ENCODE results near the gene PEX11G. TPM values are rescaled to one million over a fixed set of nuclear protein-coding genes. Genes with fewer than 3 reads are reported as not detected.
A peak's percentile ranks its signal among the peaks of the same experiment; 100 is the strongest.

Gene PEX11G
- total RNA-seq, 1 donor from 2014 or later: 2.7 TPM

DNA sequence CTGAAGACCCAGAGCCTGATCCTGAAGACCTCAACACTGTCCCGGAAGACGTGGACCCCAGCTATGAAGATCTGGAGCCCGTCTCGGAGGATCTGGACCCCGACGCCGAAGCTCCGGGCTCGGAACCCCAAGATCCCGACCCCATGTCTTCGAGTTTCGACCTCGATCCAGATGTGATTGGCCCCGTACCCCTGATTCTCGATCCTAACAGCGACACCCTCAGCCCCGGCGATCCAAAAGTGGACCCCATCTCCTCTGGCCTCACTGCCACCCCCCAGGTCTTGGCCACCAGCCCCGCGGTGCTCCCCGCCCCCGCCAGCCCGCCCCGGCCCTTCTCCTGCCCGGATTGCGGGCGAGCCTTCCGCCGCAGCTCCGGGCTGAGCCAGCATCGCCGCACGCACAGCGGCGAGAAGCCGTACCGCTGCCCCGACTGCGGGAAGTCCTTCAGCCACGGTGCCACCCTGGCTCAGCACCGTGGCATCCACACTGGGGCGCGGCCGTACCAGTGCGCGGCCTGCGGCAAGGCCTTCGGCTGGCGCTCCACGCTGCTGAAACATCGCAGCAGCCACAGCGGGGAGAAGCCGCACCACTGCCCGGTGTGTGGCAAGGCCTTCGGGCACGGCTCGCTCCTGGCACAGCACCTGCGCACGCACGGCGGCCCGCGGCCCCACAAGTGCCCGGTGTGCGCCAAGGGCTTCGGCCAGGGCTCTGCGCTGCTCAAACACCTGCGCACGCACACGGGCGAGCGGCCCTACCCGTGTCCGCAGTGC lies 30.7 kb upstream of the PEX11G start:
- DNase-seq (ENCODE audit: extremely low spot score in 2 of 2): no peak
- TF ChIP-seq POLR2A (IDR thresholded peaks at IDR 0.05) (no peak), POLR2AphosphoS5 (IDR thresholded peaks at IDR 0.05; ENCODE audit: insufficient read depth in 1 of 2, low read depth in 1 of 2) (no peak)
- TF ChIP-seq, protein P1, sequence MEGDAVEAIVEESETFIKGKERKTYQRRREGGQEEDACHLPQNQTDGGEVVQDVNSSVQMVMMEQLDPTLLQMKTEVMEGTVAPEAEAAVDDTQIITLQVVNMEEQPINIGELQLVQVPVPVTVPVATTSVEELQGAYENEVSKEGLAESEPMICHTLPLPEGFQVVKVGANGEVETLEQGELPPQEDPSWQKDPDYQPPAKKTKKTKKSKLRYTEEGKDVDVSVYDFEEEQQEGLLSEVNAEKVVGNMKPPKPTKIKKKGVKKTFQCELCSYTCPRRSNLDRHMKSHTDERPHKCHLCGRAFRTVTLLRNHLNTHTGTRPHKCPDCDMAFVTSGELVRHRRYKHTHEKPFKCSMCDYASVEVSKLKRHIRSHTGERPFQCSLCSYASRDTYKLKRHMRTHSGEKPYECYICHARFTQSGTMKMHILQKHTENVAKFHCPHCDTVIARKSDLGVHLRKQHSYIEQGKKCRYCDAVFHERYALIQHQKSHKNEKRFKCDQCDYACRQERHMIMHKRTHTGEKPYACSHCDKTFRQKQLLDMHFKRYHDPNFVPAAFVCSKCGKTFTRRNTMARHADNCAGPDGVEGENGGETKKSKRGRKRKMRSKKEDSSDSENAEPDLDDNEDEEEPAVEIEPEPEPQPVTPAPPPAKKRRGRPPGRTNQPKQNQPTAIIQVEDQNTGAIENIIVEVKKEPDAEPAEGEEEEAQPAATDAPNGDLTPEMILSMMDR (IDR thresholded peaks at IDR 0.05): no peak
- no peak overlapping the region for H3K27ac ChIP-seq
- H3K9me3 ChIP-seq: no peaks in the 10 kb centered on the region
- H3K4me3 ChIP-seq: no peak overlapping the region
- peaks cover 37% of the 10 kb centered on the region for H3K4me1 ChIP-seq
- intact Hi-C loops (cut with DNase I): loop anchor here (1.0 to 10.0 kb wide), 2 partner anchors 13 to 125 kb away; no protein-coding TSS in a partner anchor
- no peaks in the 10 kb centered on the region for H3K27me3 ChIP-seq
- peaks cover 0 to 7% of the 10 kb centered on the region in 2 donors for H3K36me3 ChIP-seq

DNA sequence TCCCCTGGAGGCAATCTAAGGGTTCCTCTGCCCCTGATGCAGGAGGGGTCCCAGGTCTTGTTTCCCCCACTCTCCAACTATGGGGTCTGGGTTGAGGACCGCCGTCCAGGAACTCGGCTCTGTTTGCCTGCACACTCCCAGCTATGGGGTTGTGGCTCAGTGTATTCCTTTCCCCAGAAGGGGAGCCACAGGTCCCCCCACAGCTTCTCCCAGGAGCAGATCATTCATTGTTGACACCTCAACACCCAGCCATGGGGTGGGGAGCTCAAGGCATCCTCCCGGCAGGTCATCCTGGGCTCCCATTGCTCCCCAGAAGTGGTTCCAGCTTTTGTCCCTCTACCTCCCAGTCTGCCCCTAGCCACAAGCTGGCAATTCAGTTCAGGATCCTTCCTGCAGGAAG lies 28.0 kb upstream of the PEX11G start:
- intact Hi-C loops (cut with DNase I): no loop called here
- no peak for TF ChIP-seq POLR2AphosphoS5 (IDR thresholded peaks at IDR 0.05; ENCODE audit: insufficient read depth in 1 of 2, low read depth in 1 of 2)
- TF ChIP-seq, protein P1 (IDR thresholded peaks at IDR 0.05): no peak
- no peak for TF ChIP-seq POLR2A (IDR thresholded peaks at IDR 0.05)
- no peaks in the 10 kb centered on the region for H3K9me3 ChIP-seq
- peak overlapping the region; percentile 83 to 88 for H3K4me3 ChIP-seq
- H3K27ac ChIP-seq: peak overlapping the region; percentile 95
- peaks cover 0 to 7% of the 10 kb centered on the region in 2 donors for H3K36me3 ChIP-seq
- no peak for DNase-seq (ENCODE audit: extremely low spot score in 2 of 2)
- peaks cover 17% of the 10 kb centered on the region for H3K4me1 ChIP-seq
- H3K27me3 ChIP-seq: no peaks in the 10 kb centered on the region

GRCh38 chr19:7516333-7516732 lies 27.5 kb upstream of the PEX11G start:
- DNase-seq (ENCODE audit: extremely low spot score in 2 of 2): no peak
- TF ChIP-seq, protein P1 (IDR thresholded peaks at IDR 0.05): no peak
- TF ChIP-seq POLR2AphosphoS5 (IDR thresholded peaks at IDR 0.05; ENCODE audit: insufficient read depth in 1 of 2, low read depth in 1 of 2) (no peak), POLR2A (IDR thresholded peaks at IDR 0.05) (no peak)
- peak overlapping the region; percentile 83 to 88 for H3K4me3 ChIP-seq
- no peaks in the 10 kb centered on the region for H3K27me3 ChIP-seq
- H3K4me1 ChIP-seq: peaks cover 13% of the 10 kb centered on the region
- peaks cover 0 to 7% of the 10 kb centered on the region in 2 donors for H3K36me3 ChIP-seq
- intact Hi-C loops (cut with DNase I): no loop called here
- no peaks in the 10 kb centered on the region for H3K9me3 ChIP-seq
- H3K27ac ChIP-seq: peak overlapping the region; percentile 95

- TF ChIP-seq, protein P1 (IDR thresholded peaks at IDR 0.05): no peak
- TF ChIP-seq POLR2AphosphoS5 (IDR thresholded peaks at IDR 0.05; ENCODE audit: insufficient read depth in 1 of 2, low read depth in 1 of 2) (no peak), POLR2A (IDR thresholded peaks at IDR 0.05) (no peak)
- no peaks in the 10 kb centered on the region for H3K27me3 ChIP-seq
- peaks cover 13% of the 10 kb centered on the region for H3K4me1 ChIP-seq
- no peaks in the 10 kb centered on the region for H3K9me3 ChIP-seq
- intact Hi-C loops (cut with DNase I): no loop called here
- H3K27ac ChIP-seq: peak within 1 kb of the TSS; percentile 95
- no peak for DNase-seq (ENCODE audit: extremely low spot score in 2 of 2)
- peaks cover 0 to 7% of the 10 kb centered on the region in 2 donors for H3K36me3 ChIP-seq
- peak within 1 kb of the TSS; percentile 83 to 88 for H3K4me3 ChIP-seq
These were observed 26.9 kb upstream of the PEX11G start, which contains the start of gene ZNF358 for GRCh38 chr19:7515645-7516151. Gene ZNF358 (plus strand): TSS chr19:7516103. CDS start chr19:7519243, 3,140 bp downstream.

Data from vagina (tissue), 2 donors.